Measurements from ENCODE around the gene NPEPL1.

Gene NPEPL1

DNA sequence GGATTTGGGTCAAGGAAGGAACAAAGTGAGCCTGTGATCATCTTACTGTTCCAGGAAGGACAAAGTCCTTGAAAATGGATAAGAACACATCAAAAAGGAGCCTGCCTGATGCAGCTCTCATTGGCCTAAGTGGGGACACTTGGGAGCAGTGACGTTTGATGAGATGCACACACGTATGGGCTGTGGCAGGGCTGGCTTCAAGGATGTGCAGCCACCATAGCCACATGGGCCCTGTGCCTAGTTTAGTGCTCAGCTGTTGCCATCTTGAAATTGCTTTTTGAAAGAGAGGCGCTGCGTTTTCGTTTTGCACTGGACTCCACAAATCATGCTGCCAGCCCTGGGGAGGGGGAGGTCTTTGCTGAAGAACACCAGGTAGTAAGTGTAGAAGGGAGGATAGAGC lies 6.6 kb upstream of the NPEPL1 start:
- DNase-seq, result no peak

DNA sequence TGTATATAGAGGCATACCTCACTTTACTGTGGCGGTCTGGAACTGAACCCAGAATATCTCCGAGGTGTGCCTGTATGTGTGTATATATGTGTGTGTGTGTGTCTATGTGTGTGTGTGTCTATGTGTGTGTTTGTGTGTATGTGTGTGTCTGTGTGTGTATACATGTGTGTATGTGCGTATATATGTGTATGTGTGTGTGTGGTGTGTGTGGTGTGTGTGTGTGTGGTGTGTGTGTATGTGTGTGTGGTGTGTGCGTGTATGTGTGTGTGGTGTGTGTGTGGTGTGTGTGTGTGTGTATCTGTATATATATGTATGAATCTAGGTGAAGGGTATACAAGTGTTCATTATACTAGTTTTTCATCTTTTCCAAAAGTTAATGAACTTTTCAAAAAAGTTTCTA lies 4.2 kb upstream of the NPEPL1 start:
- DNase-seq, result no peak

GRCh38 chr20:58688840-58689239 lies 3.8 kb upstream of the NPEPL1 start:
- peak; percentile 75 for DNase-seq

DNA sequence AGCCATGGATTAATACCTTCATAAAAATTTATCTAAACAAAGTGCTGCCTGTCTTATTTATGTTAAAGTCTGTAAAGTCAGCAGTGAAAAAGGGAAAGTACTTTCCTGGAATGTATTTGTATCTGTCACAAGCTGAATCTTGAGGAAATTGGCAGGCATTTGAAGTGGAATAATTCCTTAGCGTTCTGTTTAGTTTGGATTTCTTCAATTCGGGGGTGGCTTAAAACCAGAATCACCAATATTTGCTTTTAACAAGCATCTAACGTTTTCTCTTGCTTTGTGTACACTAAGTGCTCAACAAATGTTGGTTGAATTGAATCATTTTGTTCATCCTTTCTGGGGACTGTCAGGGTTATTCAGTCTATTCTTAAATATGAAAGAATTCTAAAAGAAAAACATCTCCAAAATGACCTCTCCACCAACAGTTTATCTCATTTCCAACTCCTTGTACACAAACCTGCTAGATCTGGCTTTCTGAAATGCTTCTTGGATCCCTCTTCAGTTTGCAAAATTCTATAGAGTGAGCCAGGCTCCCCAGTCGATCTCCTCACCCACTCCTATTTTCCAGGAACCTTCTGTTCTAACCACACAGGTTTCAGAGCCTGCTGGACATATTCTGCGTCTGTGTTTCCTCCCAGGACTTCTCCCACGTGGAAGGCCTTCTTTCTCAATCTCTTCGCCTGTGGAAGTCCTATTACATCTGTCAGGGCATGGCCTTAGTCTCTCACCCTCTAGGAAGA lies 2.0 kb upstream of the NPEPL1 start:
- DNase-seq, result peak; percentile 62

DNA sequence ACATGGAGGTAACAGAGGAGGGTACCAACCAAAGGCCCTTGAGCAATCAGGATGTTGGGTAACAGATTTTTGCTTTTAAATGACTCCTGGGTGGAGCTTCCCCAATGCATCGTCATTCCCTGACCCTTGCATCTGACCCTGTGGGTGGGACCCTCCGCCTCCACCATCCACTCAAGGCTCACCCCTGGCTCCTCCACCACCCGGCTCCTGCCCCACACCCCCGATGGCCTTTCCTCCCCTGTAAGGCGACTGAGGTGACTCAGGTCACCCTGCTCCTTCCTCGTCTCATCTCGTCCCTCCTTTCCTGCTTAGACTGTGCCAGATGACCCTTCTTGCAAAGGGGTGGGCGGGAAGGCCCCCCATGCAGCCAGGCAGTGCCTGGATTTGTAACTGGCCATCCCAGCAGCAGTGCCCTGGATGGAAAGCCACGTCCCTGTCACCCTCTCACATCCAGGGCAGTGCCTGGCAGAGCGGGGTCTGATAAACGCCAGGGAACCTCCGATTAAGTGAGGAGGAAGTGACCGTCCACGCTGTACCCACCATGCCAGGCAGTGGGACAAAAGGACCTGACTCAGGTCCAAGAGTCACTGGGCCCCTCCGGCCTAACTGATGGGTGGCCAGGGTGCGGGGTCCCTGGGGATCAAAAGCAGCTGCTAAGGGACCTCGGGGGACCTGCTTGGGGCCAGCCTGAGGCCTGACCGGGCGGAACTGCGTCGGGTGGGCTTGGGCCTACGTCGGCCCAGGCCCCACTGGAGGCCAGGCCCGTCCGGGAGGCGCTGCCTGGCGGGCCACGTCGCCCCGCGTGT lies 624 bp upstream of the NPEPL1 start:
- peak; percentile 53 for DNase-seq

DNA sequence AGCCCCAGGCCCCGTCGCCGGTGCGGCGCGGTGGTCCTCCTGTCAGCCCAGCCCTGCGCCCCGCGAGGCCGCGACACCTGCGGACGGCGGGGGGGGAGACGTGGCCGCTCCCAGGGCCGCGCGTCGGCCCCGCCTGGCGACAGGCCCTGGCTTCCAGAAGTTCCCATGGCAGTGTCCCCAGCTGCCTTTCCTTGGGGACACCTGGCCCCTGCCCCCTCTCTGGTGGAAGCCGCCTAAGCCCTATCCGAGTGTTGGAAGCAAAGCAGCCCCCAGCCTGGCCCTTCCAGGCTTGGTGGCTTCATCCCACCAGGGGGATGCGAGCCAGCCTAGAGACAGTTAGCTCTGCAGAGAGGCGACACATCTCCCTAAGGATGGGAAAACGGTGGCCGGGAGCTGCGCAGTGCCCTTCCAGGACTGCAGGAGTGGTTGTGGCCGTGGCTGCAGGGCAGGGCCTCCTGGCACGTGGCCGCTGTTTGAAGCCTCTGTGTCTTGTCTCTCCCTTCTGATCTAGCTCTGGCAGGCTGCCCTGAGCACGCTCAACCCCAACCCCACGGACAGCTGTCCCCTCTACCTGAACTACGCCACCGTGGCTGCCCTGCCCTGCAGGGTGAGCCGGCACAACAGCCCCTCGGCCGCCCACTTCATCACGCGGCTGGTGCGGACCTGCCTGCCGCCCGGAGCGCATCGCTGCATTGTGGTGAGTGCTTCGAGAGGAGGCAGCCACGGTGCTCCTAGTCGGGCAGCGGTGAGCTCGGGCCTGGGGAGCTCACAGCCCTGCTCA lies 816 bp downstream of the NPEPL1 start:
- peak; percentile 60 for DNase-seq

GRCh38 chr20:58694241-58695083 lies 1.9 kb downstream of the NPEPL1 start:
- DNase-seq, result peak; percentile 39

GRCh38 chr20:58695084-58695722 lies 2.6 kb downstream of the NPEPL1 start:
- peak; percentile 39 for DNase-seq

DNA sequence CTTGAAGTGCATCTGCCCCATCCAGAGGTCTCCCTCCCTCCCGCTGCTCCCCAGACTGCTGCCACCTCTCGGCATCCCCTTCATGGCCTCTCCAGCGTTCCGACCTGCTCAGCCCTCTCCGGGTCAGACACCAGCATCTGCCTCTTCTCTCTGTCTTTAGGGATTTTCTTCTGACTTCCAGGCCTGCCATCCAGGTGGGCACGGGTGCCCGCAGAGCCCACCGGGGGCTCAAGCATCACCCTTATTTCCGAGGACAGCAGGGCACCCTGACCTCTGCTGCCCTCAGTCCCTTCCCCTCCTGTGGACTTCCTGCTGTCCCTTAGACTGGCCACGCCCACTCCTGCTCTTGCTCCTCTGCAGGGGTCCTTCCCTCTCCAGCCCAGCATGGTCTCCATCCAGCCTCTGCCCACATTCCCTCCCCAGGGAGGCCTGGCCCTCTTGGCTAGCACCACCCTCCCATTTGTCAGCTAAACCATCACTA lies 3.3 kb downstream of the NPEPL1 start:
- DNase-seq, result peak; percentile 13

GRCh38 chr20:58696411-58696961 lies 3.9 kb downstream of the NPEPL1 start:
- DNase-seq, result peak; percentile 36

GRCh38 chr20:58697201-58697866 lies 4.7 kb downstream of the NPEPL1 start:
- peak; percentile 29 for DNase-seq

DNA sequence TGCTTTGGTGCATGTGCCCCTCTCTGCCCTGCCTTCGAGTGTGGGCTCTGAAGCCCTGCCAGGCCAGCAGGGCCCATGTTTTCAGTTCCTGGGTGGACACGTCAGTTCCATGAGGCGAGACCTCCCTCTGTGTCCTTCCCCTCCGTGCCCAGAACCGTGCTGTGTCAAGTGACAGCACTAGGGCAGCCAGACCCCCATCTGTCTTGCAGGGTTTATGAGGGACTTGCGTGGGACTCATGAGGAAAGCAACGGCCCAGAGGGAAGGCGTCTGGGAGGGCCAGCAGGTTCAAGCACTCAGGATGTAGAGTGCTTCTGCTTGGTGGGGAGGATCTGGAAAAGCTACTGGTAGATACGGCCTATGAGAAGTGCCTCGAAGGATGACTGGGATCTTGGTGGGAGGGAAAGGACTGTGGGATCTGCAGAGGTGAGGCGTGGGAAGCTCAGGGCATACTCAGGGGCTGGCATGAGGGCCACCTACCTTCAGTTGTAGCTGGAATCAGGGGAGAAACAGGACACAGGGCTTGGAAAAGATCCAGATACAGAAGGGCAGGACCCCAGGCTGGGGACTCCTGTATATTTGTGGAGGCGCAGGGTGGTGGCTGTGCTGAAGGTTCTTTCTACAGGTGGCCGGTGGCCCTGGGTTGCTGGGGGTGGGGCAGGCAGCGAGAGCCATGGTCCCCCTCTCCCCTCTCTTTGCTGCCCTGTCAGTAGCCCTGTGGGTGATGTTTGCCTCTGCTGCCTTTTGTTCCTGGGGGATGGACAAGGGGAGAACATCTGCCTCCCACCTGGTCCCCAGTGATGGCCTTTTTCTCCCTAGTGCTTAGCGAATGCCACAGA lies 5.5 kb downstream of the NPEPL1 start:
- peak; percentile 32 for DNase-seq

DNA sequence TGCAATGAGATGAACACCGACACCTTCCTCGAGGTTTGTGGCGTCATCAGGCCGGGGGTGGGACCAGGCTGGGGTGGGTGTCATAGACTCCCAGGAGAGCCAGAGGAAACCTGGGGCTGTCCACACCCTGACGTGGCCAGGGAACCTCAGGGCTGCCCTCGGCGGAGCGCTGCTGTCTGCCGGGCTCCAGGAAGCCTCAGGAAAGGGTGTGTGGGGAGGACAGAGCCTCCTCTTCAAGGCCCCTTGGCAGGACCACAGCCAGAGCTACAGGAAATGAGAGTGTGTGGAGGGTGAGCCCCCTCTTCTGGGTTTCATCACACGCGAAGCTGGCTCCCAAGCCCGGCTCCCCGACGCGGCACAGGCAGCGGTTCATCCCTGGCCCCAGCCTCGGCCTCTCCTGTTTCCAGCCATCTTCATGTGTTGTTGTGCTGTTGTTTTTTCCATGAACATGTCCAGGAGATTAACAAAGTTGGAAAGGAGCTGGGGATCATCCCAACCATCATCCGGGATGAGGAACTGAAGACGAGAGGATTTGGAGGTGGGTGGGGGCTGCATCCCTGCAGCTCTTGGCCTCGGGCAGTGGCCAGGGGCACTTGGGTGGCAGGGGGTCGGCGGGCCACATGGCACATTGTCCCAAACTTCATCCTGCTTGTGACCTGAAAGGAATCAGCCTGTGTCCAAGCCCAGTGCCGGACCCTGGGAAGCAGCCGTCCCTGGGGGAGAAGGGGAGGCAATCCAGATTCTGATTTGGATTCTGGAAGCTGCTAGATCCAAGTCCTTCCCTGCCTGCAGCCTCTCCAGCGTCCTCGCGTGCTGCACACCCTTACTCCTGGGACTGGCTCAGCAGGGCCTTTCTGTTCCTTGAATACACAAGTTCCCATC lies 6.4 kb downstream of the NPEPL1 start:
- DNase-seq, result peak; percentile 79

DNA sequence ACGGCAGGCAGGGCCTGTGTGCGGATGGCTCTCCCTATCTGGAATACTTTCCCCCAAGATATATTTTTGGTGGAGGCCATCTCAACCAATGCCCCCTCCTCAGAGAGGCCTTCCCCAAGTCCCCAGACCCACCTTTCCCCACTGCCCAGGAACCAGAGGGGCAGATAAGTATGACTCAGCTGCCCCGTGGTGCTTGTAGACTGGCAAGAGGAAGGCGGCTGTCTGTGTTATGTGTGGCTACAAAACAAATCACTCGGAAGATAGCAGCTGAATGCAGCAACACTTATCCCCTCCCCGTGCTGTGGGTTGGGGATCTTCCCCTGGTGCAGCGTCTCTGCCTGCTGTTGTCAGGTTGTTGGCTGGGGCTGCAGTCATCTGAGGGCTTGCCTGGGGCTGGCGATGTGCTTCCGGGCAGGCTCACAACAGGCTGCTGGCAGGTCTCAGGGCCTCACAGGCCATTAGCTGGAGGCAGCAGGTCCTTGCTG lies 7.1 kb downstream of the NPEPL1 start:
- DNase-seq, result peak; percentile 32

- DNase-seq, result peak; percentile 46
Measured at GRCh38 chr20:58700121-58700821, 7.7 kb downstream of the NPEPL1 start.

- DNase-seq, result peak; percentile 73
Measured at GRCh38 chr20:58700823-58701222, 8.2 kb downstream of the NPEPL1 start.

DNA sequence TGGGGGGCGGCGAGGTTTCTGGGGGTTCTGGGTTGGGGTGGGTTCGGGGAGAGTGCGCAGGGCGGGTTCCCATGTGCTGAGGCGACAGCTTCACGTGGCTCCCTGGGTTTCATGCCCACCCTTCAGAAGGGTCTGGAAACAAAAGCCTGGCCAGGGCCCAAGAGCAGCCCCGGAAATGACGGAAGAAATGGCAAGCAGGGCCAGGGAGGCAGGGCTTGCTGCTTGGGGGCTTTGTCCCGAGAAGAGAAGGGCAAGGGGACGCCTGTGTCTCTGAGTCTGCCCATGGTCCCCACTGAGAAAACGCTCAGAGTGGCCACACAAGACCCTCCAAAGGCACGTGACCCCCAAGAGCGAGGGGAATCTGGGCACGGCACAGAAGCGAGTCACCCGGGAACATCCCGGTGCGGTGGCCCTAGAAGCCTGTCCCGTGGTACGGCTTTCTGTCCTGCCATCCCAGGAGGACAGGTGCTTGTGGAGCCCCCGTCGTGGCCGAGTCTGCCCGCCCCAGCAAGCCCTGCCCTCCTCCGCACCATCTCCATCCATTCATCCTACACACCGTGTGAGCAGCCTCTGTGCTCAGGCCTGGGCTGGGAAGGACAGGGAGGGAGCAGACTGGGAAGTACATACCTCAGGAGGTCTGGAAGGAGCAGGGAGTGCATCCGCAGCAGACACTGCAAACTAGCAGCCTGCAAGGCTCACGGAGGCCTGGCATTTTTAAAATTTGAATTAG lies 9.0 kb downstream of the NPEPL1 start:
- DNase-seq, result peak; percentile 41
